Erythroblast (primary cell): ENCODE data around the gene UIMC1.

Experiments
- DNase-seq, 2 experiments: peaks; one replicate each; lab custom pipeline; 2025; lab: John Stamatoyannopoulos, UW
- GATA1 ChIP-seq: IDR thresholded peaks from 2 replicates; pipeline ENCODE4 v1.6.1; 2011; ENCODE audit warnings: low read depth, mild to moderate bottlenecking, control low read depth, low read length, moderate library complexity
- POLR2A ChIP-seq: IDR thresholded peaks from 2 replicates; pipeline ENCODE4 v1.6.1; 2011; ENCODE audit warnings: mild to moderate bottlenecking, low read length

UIMC1 gene

DNA sequence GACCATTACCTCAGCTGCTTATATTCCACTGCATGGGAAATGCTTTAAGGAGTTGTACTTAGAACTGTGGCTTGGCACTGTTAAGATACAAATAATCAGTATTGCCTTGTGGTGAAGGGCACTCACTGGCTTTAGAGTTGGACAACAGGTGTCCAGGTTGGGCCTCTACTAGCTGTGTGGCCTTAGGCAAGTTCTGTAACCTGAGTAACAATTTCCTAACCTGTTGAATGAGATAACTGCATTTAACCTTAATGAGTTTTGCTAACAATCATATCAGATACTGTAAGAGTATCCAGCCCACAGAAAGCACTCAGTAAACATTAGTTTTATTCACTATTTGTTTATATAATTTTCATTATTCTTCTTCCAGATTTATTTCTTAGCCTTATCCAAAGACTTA is 90.2 kb downstream of the UIMC1 start:
- no peak for DNase-seq
- no peak for TF ChIP-seq POLR2A
- no peak for TF ChIP-seq GATA1

DNA sequence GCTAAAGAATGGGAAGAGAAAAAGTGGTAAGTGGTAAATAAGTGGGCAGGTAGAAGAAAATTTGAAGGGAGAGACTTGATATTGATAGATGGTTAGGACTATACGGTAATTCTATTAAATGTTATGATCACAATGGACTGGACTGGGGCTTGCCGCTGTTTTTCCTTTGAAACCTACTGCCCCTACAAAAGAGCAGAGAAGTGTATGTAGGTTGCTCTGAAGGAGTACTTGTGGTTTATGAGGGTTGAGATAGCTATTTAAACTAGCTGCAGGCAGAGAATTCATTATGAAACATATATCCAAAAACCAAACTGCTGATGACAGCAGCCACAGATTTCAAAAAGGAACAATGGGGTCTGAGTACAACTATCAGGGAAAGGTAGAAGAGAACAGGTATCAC is 90.7 kb downstream of the UIMC1 start:
- TF ChIP-seq GATA1 (no peak), POLR2A (no peak)
- DNase-seq, result no peak

GRCh38 chr5:176912115-176912514 is 94.5 kb downstream of the UIMC1 start:
- no peak for TF ChIP-seq GATA1
- no peak for TF ChIP-seq POLR2A
- no peak for DNase-seq

DNA sequence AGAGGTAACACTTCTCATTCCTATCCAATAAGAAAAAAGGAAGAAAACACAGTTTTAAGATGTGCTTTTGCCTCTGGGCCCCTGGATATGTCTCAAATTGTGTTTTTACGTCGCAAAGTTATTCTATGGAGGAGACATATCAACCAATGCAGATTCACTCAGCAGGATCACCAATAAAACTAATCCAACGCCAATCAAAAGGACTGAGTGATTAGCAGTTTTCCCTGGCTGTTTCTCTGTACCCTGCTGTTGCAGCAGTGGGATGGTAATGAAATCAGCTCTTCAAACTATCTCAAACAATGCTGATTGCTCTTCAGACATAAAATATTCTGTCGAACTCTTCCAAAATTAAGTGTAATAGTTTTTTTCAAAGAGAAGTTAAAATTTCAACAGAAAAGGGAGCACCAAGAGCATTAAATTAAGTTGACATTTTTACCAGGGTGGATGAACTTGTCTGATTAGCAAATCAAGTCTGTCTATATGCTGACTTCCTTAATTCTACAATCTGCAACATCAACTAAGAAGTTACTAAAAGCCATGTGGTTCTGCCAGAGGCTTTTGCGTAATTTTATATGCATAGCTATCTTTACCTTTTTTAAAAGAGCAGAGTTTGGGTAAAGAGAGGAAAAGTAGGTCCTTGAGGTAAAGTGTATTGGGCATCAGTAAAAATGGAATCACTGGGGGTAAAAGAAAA is 97.8 kb downstream of the UIMC1 start:
- no peak for DNase-seq

GRCh38 chr5:176906796-176907195 is 99.8 kb downstream of the UIMC1 start:
- no peak for DNase-seq
- TF ChIP-seq GATA1 (no peak), POLR2A (no peak)

More for the DNA sequence above, 97.8 kb downstream of the UIMC1 start:
- TF ChIP-seq POLR2A (no peak), GATA1 (no peak)

DNA sequence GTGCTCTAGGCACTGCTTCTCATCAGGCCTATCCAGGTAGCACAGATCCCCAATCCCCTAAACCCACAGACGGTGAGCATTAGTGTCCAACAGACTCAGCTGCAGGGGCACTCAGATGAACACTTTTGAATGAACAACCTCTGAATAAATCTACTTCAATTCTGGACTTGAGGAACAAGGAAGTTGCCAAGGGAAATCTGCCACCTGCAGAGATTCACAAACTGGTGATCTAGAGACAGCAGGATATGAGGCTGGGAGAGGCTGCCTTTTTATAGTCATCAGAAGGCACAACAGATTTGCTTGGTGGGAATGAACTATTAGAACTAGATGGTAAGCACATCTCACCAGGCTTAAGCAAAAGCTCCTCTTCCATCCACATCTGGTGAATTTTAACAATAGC is 100.5 kb downstream of the UIMC1 start:
- no peak for DNase-seq
- TF ChIP-seq GATA1 (no peak), POLR2A (no peak)

DNA sequence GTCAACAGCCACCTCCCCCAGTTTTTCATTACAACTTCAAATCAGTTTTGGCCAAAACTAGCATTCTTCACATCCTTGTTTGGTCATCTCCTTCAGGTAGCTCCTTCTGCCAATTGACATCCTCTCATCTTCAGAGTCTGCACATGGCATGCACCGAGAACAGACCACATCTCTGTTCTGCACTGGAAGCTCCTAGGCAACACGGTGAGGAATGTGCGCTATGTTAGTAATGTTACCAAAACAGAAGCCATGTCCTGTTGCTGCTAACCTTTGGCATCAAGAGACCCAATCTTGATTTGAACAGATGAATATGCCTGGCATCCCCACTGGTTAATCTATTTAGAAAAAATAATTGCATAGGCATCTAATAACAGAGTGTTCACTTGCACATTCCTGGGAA is 102.3 kb downstream of the UIMC1 start:
- no peak for TF ChIP-seq POLR2A
- TF ChIP-seq GATA1, result no peak

GRCh38 chr5:176902911-176903664 is 103.5 kb downstream of the UIMC1 start:
- DNase-seq, result no peak

More for the DNA sequence above, 102.3 kb downstream of the UIMC1 start:
- DNase-seq, result no peak

GRCh38 chr5:176902102-176902814 is 104.3 kb downstream of the UIMC1 start:
- TF ChIP-seq GATA1 (no peak), POLR2A (no peak)

More at GRCh38 chr5:176902911-176903664, 103.5 kb downstream of the UIMC1 start:
- TF ChIP-seq POLR2A (no peak), GATA1 (no peak)

GRCh38 chr5:176901260-176902101 is 105.1 kb downstream of the UIMC1 start:
- no peak for DNase-seq
- TF ChIP-seq POLR2A, result no peak
- no peak for TF ChIP-seq GATA1

More at GRCh38 chr5:176902102-176902814, 104.3 kb downstream of the UIMC1 start:
- no peak for DNase-seq

DNA sequence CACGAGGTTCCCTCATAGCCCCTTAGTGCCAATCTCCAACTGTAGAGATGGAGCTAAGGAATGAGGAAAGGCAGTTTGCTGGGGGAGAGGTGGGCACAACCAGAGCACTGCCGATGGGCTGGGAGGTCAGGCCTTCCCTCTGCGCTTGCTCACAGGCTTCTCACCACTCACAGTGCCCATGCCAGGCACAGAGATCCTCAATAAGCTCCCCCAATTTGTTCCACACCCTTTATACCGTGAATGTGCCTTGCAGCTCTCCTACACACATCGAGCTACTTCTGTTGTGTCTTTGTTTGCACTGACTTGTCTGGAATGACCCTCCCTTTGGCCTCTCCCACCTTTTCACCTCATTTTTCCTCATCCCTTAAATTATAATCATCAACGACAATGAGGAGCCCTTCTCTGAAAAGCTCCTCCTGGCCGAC is 105.8 kb downstream of the UIMC1 start:
- no peak for DNase-seq
- TF ChIP-seq GATA1 (no peak), POLR2A (no peak)

DNA sequence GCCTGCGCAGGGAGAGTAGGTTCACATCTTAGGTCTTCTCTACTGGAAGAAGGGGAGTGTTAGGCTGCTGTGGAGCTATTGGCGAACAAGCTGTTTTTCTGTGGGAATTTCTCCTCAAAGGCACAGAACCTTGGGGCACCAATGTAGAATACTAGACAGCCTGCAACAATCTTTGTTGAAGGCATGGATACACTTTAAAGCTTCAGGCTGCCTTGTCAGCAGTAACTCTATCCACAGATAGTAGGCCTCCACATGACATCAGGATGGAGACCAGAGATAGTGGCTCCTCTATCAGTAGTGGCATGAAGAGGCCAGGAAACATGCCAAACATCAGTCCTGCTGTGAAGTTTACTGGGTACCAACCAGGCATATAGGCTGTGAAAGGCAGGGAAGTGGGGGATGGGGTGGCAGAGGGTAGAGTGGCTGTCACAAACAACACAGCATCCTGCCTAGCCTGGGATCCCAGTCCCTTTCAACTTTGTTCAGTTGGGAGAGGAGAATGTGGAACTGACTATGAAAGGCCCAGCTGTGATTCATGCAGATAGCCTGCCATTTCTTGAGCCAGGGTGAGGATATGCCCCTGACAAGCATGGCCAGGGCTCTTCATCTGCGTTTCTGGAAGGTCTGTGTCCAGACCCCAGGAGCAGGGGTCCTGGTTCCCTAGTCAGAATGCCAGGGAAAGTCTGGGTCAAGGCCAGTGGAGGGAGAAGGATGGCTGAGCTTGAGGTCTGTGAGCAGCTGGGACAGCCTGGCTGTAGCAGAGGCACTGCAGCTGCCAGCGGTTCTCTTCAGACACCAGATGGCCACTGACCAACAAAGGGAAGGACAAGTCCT is 106.4 kb downstream of the UIMC1 start:
- DNase-seq, result peak; percentile 14 to 35
- TF ChIP-seq GATA1, result no peak
- no peak for TF ChIP-seq POLR2A
